HepG2 (cell line): ENCODE data around the gene SP3.

Experiments used
- MAFF ChIP-seq: IDR thresholded peaks from 2 replicates; pipeline ENCODE4 v1.6.1; 2011; ENCODE audit warnings: low read depth, low read length, improper control_type of control experiment
- NR2C2 ChIP-seq: sonication (generic); formaldehyde crosslinking; IDR thresholded peaks from 2 replicates; pipeline ENCODE4 v1.4.0; 2020; ENCODE audit warnings: missing genetic modification reagents, mild to moderate bottlenecking, moderate library complexity, borderline replicate concordance
- TCF7 ChIP-seq: sonication (generic); IDR thresholded peaks from 2 replicates; pipeline ENCODE4 v1.6.1; 2016; ENCODE audit warnings: antibody characterized with exemption, low read depth
- ZNF460 ChIP-seq: sonication (generic); formaldehyde crosslinking; IDR thresholded peaks from 2 replicates; pipeline ENCODE4 v1.5.1; 2020; ENCODE audit warnings: missing genetic modification reagents, mild to moderate bottlenecking, borderline replicate concordance
- ZNF652 ChIP-seq: IDR thresholded peaks from 2 replicates; pipeline ENCODE4 v1.6.1; 2016; ENCODE audit warnings: low read depth, borderline replicate concordance

- TF ChIP-seq NR2C2 (CRISPR knock-in tag) (no peak), TCF7 (no peak), ZNF652 (CRISPR knock-in tag) (no peak), ZNF460 (CRISPR knock-in tag) (no peak), MAFF (no peak)
These were observed 10.2 kb downstream of the SP3 start for GRCh38 chr2:173955004-173955403.
